K562 (cell line): ENCODE results near the gene FOXK2. TPM values are rescaled to one million over a fixed set of nuclear protein-coding genes. Genes with fewer than 3 reads are reported as not detected.
A peak's percentile ranks its signal among the peaks of the same experiment; 100 is the strongest.

Experiments used
- BCOR ChIP-seq: fragments of 450-650 bp; IDR thresholded peaks from 2 replicates; pipeline ENCODE4 v1.6.1; 2016
- BRF1 ChIP-seq: IDR thresholded peaks from 3 replicates; pipeline ENCODE4 v1.6.1; 2011; ENCODE audit warnings: borderline replicate concordance, mild to moderate bottlenecking; ENCODE audit not compliant: insufficient read length; ENCODE audit errors: extremely low read depth
- DMBX1 ChIP-seq: fragments of 250-450 bp; sonication (Bioruptor Pico); IDR thresholded peaks from 2 replicates; pipeline ENCODE4 v1.8.0; 2022; ENCODE audit warnings: inconsistent platforms, mild to moderate bottlenecking, moderate library complexity, borderline replicate concordance
- EP400 ChIP-seq: fragments of 450-650 bp; IDR thresholded peaks from 2 replicates; pipeline ENCODE4 v1.6.1; 2017; ENCODE audit warnings: antibody characterized with exemption, mild to moderate bottlenecking, moderate library complexity
- HNRNPUL1 ChIP-seq: fragments of 200-400 bp; formaldehyde crosslinking; IDR thresholded peaks from 2 replicates; pipeline ENCODE4 v1.6.1; 2017; ENCODE audit warnings: low read length
- ILK ChIP-seq: fragments of 450-650 bp; IDR thresholded peaks from 2 replicates; pipeline ENCODE4 v1.6.1; 2016; ENCODE audit warnings: missing genetic modification characterization, low read depth, mild to moderate bottlenecking, missing compliant biosample characterization, moderate library complexity, borderline replicate concordance
- LEF1 ChIP-seq: fragments of 450-650 bp; IDR thresholded peaks from 2 replicates; pipeline ENCODE4 v1.6.1; 2016; ENCODE audit warnings: mild to moderate bottlenecking
- MCM2 ChIP-seq: fragments of 450-650 bp; IDR thresholded peaks from 2 replicates; pipeline ENCODE4 v1.6.1; 2017; ENCODE audit warnings: low read depth, mild to moderate bottlenecking
- MEF2D ChIP-seq: conservative IDR thresholded peaks from 2 replicates; pipeline ENCODE4 v1.6.1; 2016; ENCODE audit warnings: low read depth, missing genetic modification characterization, missing compliant biosample characterization
- NFYB ChIP-seq: IDR thresholded peaks from 2 replicates; pipeline ENCODE4 v1.6.1; 2011; ENCODE audit warnings: mild to moderate bottlenecking, moderate library complexity; ENCODE audit not compliant: insufficient read length; ENCODE audit errors: extremely low read depth
- SP2 ChIP-seq: IDR thresholded peaks from 2 replicates; pipeline ENCODE4 v1.6.1; 2011; ENCODE audit warnings: mild to moderate bottlenecking, low read depth, low read length, moderate library complexity; ENCODE audit not compliant: poor library complexity, severe bottlenecking; ENCODE audit errors: extremely low read depth
- TFAP4 ChIP-seq: sonication (generic); formaldehyde crosslinking; IDR thresholded peaks from 2 replicates; pipeline ENCODE4 v1.8.0; 2022; ENCODE audit warnings: missing genetic modification reagents, mild to moderate bottlenecking, moderate library complexity, borderline replicate concordance
- TGIF2 ChIP-seq: sonication (generic); formaldehyde crosslinking; IDR thresholded peaks from 2 replicates; pipeline ENCODE4 v1.8.1; 2022; ENCODE audit warnings: mild to moderate bottlenecking, missing genetic modification reagents, moderate library complexity
- XRCC3 ChIP-seq: fragments of 450-650 bp; IDR thresholded peaks from 2 replicates; pipeline ENCODE4 v1.6.1; 2017; ENCODE audit warnings: mild to moderate bottlenecking, moderate library complexity
- ZBED1 ChIP-seq: IDR thresholded peaks from 2 replicates; pipeline ENCODE4 v1.6.1; 2014
- ZC3H11A ChIP-seq: IDR thresholded peaks from 2 replicates; pipeline ENCODE4 v1.6.1; 2012; ENCODE audit warnings: low read depth, low read length, improper control_type of control experiment
- ZNF696 ChIP-seq: fragments of 250-450 bp; sonication (Bioruptor Pico); conservative IDR thresholded peaks from 2 replicates; pipeline ENCODE4 v1.4.0; 2020; ENCODE audit warnings: mild to moderate bottlenecking, moderate library complexity
- ZNF699 ChIP-seq: fragments of 250-450 bp; sonication (Bioruptor Pico); IDR thresholded peaks from 2 replicates; pipeline ENCODE4 v1.8.0; 2021; ENCODE audit warnings: mild to moderate bottlenecking, moderate library complexity; ENCODE audit not compliant: insufficient replicate concordance
- ZNF717 ChIP-seq: fragments of 250-450 bp; sonication (Bioruptor Pico); IDR thresholded peaks from 2 replicates; pipeline ENCODE4 v1.5.0; 2021
- polyA plus RNA-seq, 8 experiments: library from polyadenylated mRNA; depleted of rRNA in 4 of 8; stranded (reverse) in 5 of 8; unstranded in 3 of 8; fragments of >200 nt; fragmentation: Nextera tagmentation in 2 of 8; fragmentation: Illumina TruSeq in 1 of 8; extraction: Ambion mirVana in 2 of 8; extraction: Trizol in 1 of 8; gene quantifications; 2 replicates each; pipeline versions ENCODE4 v1.2.1 to v1.2.3, GENCODE V29; 2011 to 2014; ENCODE audit warnings: inconsistent platforms in 1 of 8, missing spikeins in 1 of 8
- total RNA-seq, 7 experiments: library from RNA; depleted of rRNA in 6 of 7; stranded (reverse); fragments of >200 nt in 6 of 7; fragmentation: Illumina TruSeq in 2 of 7; extraction: Trizol in 2 of 7; gene quantifications; 2 replicates each; pipeline versions ENCODE4 v1.2.1 to v1.2.3, GENCODE V29; 2011 to 2021; ENCODE audit warnings: low replicate concordance in 1 of 7
- TF ChIP-seq, protein P1 (sequence below), 3 experiments: fragments of 200-800 bp in 1 of 3; sonication (Bioruptor generic) in 1 of 3; sonication (generic) in 1 of 3; formaldehyde crosslinking in 1 of 3; IDR thresholded peaks; 2 replicates each; pipeline versions ENCODE4 v1.6.1 to v1.8.0; 2016 to 2022; ENCODE audit warnings: mild to moderate bottlenecking in 2 of 3, missing compliant biosample characterization in 2 of 3, missing genetic modification characterization in 2 of 3, missing genetic modification reagents in 1 of 3
- TF ChIP-seq, protein P2 (sequence below): fragments of 450-650 bp; IDR thresholded peaks from 2 replicates; pipeline ENCODE4 v1.6.1; 2016; ENCODE audit warnings: missing biosample characterization, missing genetic modification characterization

FOXK2 gene
- total and polyA plus RNA-seq, 9 of the 15 experiments (the other 6 are each of a cell fraction or from before 2014, with no cell fraction given), result 3.0 to 86.0 (median 44.1) TPM

DNA sequence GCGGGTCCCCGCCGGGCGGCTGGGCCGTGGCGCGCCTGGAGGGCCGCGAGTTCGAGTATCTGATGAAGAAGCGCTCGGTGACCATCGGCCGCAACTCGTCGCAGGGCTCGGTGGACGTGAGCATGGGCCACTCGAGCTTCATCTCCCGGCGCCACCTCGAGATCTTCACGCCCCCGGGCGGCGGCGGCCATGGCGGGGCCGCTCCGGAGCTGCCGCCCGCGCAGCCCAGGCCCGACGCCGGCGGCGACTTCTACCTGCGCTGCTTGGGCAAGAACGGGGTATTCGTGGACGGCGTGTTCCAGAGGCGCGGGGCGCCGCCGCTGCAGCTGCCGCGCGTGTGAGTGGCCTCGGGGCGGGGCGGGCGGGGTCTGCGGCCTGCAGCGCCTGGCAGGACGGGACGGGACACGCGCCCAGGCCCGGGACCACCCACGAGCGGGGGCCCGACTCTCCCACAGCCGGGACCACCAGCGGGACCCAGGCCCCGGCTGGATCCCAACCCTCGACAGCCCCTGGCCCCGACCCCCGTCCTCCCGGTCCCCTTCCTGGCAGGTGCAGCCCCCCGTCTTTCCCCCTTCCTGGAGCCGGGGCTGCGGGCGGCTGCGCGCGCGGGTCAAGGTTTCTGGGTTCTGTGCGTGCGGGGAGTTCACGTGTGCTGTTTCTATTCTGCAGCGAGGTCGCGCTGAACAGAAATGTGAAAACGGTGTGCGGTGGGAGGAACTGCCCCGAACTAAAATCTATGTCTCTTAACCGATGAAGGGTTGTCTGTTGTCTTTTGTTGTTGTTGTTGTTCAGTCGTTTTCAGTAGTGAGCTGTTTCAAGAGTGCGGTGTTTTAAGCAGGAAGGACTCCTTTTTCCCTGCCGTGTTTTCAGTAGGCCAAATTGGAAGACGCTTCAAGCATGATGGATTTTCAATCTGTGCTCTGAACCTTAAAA, 705 bp downstream of the FOXK2 start (continued):
- TF ChIP-seq TGIF2 (CRISPR knock-in tag), result no peak
- TF ChIP-seq ZNF717 (CRISPR knock-in tag), result no peak
- TF ChIP-seq MCM2, result no peak
- TF ChIP-seq MEF2D (tag), result no peak
- TF ChIP-seq TFAP4 (CRISPR knock-in tag), result no peak
- no peak for TF ChIP-seq ZBED1
- TF ChIP-seq ZNF696 (CRISPR knock-in tag), result no peak
- TF ChIP-seq EP400, result peak; percentile 25; the same call in 1 of the 2 replicates
- TF ChIP-seq ZC3H11A, result no peak
- TF ChIP-seq, protein P1, sequence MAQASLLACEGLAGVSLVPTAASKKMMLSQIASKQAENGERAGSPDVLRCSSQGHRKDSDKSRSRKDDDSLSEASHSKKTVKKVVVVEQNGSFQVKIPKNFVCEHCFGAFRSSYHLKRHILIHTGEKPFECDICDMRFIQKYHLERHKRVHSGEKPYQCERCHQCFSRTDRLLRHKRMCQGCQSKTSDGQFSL (CRISPR knock-in tag; IDR thresholded peaks at IDR 0.05), result no peak
- TF ChIP-seq, protein P1 (tag; IDR thresholded peaks at IDR 0.05), result no peak
- no peak for TF ChIP-seq HNRNPUL1
- TF ChIP-seq, protein P2, sequence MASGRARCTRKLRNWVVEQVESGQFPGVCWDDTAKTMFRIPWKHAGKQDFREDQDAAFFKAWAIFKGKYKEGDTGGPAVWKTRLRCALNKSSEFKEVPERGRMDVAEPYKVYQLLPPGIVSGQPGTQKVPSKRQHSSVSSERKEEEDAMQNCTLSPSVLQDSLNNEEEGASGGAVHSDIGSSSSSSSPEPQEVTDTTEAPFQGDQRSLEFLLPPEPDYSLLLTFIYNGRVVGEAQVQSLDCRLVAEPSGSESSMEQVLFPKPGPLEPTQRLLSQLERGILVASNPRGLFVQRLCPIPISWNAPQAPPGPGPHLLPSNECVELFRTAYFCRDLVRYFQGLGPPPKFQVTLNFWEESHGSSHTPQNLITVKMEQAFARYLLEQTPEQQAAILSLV, result no peak
- TF ChIP-seq SP2, result no peak
- no peak for TF ChIP-seq DMBX1
- TF ChIP-seq NFYB, result no peak
- TF ChIP-seq LEF1, result no peak
- TF ChIP-seq ILK (tag), result no peak
- TF ChIP-seq ZNF699 (CRISPR knock-in tag), result no peak
- TF ChIP-seq BCOR, result no peak
- no peak for TF ChIP-seq XRCC3
- TF ChIP-seq BRF1, result no peak
